Measurements from ENCODE around the gene TPPP.

Gene TPPP

DNA sequence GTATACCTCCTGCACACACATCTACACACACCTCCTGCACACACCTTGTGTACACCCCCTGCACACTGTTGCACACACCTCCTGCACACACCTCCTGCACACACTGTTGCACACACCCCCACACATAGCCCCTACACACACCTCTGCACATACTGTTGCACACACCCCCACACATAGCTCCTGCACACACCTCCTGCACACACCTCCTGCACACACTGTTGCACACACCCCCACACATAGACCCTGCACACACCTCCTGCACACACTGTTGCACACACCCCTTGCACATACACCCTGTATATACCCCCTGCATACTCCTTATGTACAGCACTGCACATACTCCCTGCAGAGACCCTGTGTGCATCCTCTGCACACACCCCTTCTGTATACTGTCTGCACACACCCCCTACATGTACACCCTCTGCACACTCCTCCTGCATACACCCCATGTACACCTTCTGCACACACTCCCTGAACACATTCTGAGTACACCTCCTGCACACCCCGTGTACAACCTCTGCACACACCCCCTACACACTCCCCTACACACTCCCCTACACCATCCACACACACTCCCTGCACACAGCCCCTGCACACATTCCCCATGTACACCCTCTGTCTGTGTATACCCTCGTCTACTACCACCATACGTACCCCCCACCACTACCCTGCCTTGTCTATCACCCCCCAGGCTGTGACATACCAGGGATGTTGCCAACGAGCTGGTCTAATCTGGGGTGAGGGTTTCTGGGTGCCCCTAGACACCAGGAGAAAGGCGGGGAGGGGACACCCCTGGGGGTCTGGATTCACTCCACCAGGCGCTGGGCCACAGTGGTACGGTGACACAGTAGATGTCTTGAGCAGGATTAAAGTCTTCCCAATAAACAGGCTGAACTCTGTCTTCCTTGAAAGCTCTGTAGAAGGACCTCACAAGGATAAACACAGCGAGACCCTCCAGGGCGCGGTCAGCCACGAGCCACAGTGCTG, 82.1 kb downstream of the TPPP start:
- no peak for FAIRE-seq
- DNase-seq (ENCODE audit: insufficient read length, low spot score), result no peak
- TF ChIP-seq POLR2A (IDR thresholded peaks at IDR 0.05; ENCODE audit: low read depth, low read length), result no peak; the same call in 1 of the 2 replicates

DNA sequence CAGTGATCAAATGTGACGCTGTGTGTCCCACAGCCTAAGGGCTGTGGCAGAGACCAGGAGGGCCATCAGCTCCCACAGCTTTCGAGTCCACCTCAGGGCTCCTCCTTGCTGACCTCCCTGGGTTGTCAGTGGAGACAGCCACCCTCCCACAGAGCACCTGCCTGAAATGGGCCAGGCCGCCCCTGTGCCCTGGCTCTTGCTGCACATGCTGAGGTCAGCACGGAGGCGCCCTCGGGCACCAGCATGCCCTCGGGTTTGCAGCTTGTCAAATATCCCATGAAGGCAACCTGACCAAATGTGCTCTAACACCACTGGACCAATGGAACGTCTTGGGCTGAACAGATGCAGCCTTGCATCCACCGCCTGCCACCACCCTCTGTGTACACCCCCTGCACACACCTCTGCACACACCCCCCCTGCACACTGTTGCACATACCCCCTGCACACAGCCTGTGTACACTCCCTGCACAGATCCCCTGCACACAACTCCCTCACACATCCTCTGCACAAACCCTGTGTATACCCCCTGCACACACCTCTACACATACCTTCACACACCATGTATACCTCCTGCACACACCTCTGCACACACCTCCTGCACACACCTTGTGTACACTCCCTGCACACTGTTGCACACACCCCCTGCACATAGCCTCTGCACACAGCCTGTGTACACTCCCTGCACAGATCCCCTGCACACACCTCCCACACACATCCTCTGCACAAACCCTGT, 83.0 kb downstream of the TPPP start:
- no peak for TF ChIP-seq POLR2A (IDR thresholded peaks at IDR 0.05; ENCODE audit: low read depth, low read length)
- DNase-seq (ENCODE audit: insufficient read length, low spot score) (no peak), FAIRE-seq (no peak)
